ENCODE results near the gene MVB12B. TPM values are rescaled to one million over a fixed set of nuclear protein-coding genes. Genes with fewer than 3 reads are reported as not detected.

MVB12B gene
- total RNA-seq, 1 experiment from 2014 or later: 5.7 TPM

DNA sequence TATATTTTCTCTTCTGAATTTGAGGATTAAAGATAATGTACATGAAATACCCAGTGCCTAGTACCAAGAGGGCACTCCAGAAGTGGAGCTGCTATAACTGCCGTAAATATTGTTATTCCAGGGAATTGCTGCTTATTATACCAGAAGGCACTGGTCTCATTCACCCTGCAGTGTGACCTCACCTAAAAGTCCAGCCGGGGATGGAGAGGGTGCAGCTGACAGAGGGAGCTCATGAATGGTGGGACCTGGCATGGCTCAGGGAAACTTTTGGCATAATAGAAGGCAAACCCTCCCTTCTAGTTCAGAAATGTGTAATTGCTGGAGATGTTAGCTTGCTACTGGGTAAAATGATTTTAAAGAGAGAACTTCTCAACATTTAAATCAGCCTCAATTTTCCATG is 108.5 kb downstream of the MVB12B start:
- Mint-ChIP-seq H3K27me3 (ENCODE audit: low read depth) (no peaks in the 10 kb centered on the region), H3K4me3 (no peak overlapping the region), H3K9me3 (no peaks in the 10 kb centered on the region), H3K36me3 (no peaks in the 10 kb centered on the region), H3K4me1 (peaks cover 5% of the 10 kb centered on the region), H3K27ac (no peak overlapping the region)
- no peak for ATAC-seq
- TF ChIP-seq, protein P1, sequence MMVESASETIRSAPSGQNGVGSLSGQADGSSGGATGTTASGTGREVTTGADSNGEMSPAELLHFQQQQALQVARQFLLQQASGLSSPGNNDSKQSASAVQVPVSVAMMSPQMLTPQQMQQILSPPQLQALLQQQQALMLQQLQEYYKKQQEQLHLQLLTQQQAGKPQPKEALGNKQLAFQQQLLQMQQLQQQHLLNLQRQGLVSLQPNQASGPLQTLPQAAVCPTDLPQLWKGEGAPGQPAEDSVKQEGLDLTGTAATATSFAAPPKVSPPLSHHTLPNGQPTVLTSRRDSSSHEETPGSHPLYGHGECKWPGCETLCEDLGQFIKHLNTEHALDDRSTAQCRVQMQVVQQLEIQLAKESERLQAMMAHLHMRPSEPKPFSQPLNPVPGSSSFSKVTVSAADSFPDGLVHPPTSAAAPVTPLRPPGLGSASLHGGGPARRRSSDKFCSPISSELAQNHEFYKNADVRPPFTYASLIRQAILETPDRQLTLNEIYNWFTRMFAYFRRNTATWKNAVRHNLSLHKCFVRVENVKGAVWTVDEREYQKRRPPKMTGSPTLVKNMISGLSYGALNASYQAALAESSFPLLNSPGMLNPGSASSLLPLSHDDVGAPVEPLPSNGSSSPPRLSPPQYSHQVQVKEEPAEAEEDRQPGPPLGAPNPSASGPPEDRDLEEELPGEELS (CRISPR knock-in tag; IDR thresholded peaks at IDR 0.05): no peak
- TF ChIP-seq, protein P2, sequence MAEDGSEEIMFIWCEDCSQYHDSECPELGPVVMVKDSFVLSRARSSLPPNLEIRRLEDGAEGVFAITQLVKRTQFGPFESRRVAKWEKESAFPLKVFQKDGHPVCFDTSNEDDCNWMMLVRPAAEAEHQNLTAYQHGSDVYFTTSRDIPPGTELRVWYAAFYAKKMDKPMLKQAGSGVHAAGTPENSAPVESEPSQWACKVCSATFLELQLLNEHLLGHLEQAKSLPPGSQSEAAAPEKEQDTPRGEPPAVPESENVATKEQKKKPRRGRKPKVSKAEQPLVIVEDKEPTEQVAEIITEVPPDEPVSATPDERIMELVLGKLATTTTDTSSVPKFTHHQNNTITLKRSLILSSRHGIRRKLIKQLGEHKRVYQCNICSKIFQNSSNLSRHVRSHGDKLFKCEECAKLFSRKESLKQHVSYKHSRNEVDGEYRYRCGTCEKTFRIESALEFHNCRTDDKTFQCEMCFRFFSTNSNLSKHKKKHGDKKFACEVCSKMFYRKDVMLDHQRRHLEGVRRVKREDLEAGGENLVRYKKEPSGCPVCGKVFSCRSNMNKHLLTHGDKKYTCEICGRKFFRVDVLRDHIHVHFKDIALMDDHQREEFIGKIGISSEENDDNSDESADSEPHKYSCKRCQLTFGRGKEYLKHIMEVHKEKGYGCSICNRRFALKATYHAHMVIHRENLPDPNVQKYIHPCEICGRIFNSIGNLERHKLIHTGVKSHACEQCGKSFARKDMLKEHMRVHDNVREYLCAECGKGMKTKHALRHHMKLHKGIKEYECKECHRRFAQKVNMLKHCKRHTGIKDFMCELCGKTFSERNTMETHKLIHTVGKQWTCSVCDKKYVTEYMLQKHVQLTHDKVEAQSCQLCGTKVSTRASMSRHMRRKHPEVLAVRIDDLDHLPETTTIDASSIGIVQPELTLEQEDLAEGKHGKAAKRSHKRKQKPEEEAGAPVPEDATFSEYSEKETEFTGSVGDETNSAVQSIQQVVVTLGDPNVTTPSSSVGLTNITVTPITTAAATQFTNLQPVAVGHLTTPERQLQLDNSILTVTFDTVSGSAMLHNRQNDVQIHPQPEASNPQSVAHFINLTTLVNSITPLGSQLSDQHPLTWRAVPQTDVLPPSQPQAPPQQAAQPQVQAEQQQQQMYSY (CRISPR knock-in tag; IDR thresholded peaks at IDR 0.05): no peak
- no peak for TF ChIP-seq ZNF416 (CRISPR knock-in tag; IDR thresholded peaks at IDR 0.05)
- TF ChIP-seq, protein P3, sequence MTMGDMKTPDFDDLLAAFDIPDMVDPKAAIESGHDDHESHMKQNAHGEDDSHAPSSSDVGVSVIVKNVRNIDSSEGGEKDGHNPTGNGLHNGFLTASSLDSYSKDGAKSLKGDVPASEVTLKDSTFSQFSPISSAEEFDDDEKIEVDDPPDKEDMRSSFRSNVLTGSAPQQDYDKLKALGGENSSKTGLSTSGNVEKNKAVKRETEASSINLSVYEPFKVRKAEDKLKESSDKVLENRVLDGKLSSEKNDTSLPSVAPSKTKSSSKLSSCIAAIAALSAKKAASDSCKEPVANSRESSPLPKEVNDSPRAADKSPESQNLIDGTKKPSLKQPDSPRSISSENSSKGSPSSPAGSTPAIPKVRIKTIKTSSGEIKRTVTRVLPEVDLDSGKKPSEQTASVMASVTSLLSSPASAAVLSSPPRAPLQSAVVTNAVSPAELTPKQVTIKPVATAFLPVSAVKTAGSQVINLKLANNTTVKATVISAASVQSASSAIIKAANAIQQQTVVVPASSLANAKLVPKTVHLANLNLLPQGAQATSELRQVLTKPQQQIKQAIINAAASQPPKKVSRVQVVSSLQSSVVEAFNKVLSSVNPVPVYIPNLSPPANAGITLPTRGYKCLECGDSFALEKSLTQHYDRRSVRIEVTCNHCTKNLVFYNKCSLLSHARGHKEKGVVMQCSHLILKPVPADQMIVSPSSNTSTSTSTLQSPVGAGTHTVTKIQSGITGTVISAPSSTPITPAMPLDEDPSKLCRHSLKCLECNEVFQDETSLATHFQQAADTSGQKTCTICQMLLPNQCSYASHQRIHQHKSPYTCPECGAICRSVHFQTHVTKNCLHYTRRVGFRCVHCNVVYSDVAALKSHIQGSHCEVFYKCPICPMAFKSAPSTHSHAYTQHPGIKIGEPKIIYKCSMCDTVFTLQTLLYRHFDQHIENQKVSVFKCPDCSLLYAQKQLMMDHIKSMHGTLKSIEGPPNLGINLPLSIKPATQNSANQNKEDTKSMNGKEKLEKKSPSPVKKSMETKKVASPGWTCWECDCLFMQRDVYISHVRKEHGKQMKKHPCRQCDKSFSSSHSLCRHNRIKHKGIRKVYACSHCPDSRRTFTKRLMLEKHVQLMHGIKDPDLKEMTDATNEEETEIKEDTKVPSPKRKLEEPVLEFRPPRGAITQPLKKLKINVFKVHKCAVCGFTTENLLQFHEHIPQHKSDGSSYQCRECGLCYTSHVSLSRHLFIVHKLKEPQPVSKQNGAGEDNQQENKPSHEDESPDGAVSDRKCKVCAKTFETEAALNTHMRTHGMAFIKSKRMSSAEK (CRISPR knock-in tag; IDR thresholded peaks at IDR 0.05; ENCODE audit: borderline replicate concordance): no peak
- TF ChIP-seq ELF4 (CRISPR knock-in tag; IDR thresholded peaks at IDR 0.05; ENCODE audit: low read depth): no peak
- TF ChIP-seq, protein P4, sequence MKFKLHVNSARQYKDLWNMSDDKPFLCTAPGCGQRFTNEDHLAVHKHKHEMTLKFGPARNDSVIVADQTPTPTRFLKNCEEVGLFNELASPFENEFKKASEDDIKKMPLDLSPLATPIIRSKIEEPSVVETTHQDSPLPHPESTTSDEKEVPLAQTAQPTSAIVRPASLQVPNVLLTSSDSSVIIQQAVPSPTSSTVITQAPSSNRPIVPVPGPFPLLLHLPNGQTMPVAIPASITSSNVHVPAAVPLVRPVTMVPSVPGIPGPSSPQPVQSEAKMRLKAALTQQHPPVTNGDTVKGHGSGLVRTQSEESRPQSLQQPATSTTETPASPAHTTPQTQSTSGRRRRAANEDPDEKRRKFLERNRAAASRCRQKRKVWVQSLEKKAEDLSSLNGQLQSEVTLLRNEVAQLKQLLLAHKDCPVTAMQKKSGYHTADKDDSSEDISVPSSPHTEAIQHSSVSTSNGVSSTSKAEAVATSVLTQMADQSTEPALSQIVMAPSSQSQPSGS (CRISPR knock-in tag; IDR thresholded peaks at IDR 0.05; ENCODE audit: borderline replicate concordance, low read depth): no peak
- TF ChIP-seq, protein P5, sequence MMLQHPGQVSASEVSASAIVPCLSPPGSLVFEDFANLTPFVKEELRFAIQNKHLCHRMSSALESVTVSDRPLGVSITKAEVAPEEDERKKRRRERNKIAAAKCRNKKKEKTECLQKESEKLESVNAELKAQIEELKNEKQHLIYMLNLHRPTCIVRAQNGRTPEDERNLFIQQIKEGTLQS (CRISPR knock-in tag; conservative IDR thresholded peaks at IDR 0.05): no peak
- TF ChIP-seq, protein P6, sequence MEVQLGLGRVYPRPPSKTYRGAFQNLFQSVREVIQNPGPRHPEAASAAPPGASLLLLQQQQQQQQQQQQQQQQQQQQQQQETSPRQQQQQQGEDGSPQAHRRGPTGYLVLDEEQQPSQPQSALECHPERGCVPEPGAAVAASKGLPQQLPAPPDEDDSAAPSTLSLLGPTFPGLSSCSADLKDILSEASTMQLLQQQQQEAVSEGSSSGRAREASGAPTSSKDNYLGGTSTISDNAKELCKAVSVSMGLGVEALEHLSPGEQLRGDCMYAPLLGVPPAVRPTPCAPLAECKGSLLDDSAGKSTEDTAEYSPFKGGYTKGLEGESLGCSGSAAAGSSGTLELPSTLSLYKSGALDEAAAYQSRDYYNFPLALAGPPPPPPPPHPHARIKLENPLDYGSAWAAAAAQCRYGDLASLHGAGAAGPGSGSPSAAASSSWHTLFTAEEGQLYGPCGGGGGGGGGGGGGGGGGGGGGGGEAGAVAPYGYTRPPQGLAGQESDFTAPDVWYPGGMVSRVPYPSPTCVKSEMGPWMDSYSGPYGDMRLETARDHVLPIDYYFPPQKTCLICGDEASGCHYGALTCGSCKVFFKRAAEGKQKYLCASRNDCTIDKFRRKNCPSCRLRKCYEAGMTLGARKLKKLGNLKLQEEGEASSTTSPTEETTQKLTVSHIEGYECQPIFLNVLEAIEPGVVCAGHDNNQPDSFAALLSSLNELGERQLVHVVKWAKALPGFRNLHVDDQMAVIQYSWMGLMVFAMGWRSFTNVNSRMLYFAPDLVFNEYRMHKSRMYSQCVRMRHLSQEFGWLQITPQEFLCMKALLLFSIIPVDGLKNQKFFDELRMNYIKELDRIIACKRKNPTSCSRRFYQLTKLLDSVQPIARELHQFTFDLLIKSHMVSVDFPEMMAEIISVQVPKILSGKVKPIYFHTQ (CRISPR knock-in tag; IDR thresholded peaks at IDR 0.05): no peak
- CTCF ChIA-PET: interaction anchor here (1.0 to 2.6 kb wide), 4 partner anchors 15 to 64 kb away, joined by 3 to 7 read pairs (median 5); no protein-coding TSS in a partner anchor
- no peak for DNase-seq (ENCODE audit: low spot score)
- POLR2A ChIA-PET: interaction anchor here (0.7 kb wide), 1 partner anchor 968 kb away, joined by 5 read pairs; no protein-coding TSS in a partner anchor

DNA sequence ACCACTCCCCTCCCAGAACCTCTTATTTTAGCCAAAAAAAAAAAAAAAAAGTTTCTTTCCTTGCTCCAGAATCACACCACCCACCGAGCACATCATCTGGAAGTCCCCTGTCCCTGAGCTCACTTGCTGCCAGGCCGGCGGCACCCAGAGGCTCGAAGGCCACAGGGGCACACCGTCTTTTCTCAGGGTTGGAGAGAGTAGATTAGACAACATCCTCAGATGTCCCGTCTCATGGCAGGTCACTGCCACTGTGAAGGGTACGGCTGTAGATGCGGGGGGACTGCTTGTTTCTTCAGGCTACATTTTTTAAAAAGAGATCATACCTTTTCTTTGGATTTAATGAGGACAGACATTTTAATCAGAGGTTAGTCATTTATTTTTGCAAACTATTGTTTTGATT is 109.0 kb downstream of the MVB12B start:
- H3K4me3 Mint-ChIP-seq: no peak overlapping the region
- no peaks in the 10 kb centered on the region for H3K9me3 Mint-ChIP-seq
- no peak for DNase-seq (ENCODE audit: low spot score)
- POLR2A ChIA-PET: interaction anchor here (0.7 kb wide), 1 partner anchor 967 kb away, joined by 5 read pairs; no protein-coding TSS in a partner anchor
- no peaks in the 10 kb centered on the region for H3K36me3 Mint-ChIP-seq
- H3K27ac Mint-ChIP-seq: no peak overlapping the region
- TF ChIP-seq ZNF232 (CRISPR knock-in tag; IDR thresholded peaks at IDR 0.05) (no peak), ZNF121 (CRISPR knock-in tag; IDR thresholded peaks at IDR 0.05) (no peak), EMX1 (CRISPR knock-in tag; IDR thresholded peaks at IDR 0.05) (no peak), ZNF219 (CRISPR knock-in tag; IDR thresholded peaks at IDR 0.05; ENCODE audit: borderline replicate concordance) (no peak)
- TF ChIP-seq, protein P7, sequence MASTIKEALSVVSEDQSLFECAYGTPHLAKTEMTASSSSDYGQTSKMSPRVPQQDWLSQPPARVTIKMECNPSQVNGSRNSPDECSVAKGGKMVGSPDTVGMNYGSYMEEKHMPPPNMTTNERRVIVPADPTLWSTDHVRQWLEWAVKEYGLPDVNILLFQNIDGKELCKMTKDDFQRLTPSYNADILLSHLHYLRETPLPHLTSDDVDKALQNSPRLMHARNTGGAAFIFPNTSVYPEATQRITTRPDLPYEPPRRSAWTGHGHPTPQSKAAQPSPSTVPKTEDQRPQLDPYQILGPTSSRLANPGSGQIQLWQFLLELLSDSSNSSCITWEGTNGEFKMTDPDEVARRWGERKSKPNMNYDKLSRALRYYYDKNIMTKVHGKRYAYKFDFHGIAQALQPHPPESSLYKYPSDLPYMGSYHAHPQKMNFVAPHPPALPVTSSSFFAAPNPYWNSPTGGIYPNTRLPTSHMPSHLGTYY (CRISPR knock-in tag; IDR thresholded peaks at IDR 0.05): no peak
- no peak for ATAC-seq
- CTCF ChIA-PET: interaction anchor here (1.0 to 2.6 kb wide), 4 partner anchors 15 to 64 kb away, joined by 3 to 7 read pairs (median 5); no protein-coding TSS in a partner anchor
- H3K27me3 Mint-ChIP-seq (ENCODE audit: low read depth): no peaks in the 10 kb centered on the region
- H3K4me1 Mint-ChIP-seq: peaks cover under 1% of the 10 kb centered on the region; the same call in 1 of the 2 replicates

All from WTC11 (cell line).